Measurements from ENCODE around the gene PEX26. TPM values are rescaled to one million over a fixed set of nuclear protein-coding genes. Genes with fewer than 3 reads are reported as not detected.

PEX26 gene
- total RNA-seq, 1 donor from 2014 or later = 44.9 TPM

- no peak for DNase-seq (ENCODE audit: low read depth, low spot score)
- H3K9me3 Mint-ChIP-seq = no peaks in the 10 kb centered on the region
- TF ChIP-seq CTCF (conservative IDR thresholded peaks at IDR 0.05) = no peak
- no peaks in the 10 kb centered on the region for H3K36me3 Mint-ChIP-seq (ENCODE audit: low read depth)
- H3K27me3 Mint-ChIP-seq (ENCODE audit: low read depth) = peaks cover 25% of the 10 kb centered on the region
- H3K4me1 Mint-ChIP-seq = peaks cover 9% of the 10 kb centered on the region
- H3K27ac Mint-ChIP-seq (ENCODE audit: unreplicated experiment) = no peak overlapping the region
- H3K4me3 Mint-ChIP-seq = no peak overlapping the region
Observed at GRCh38 chr22:18112440-18112839, 34.6 kb downstream of the PEX26 start.

GRCh38 chr22:18113680-18114394 lies 36.0 kb downstream of the PEX26 start:
- Mint-ChIP-seq H3K36me3 (ENCODE audit: low read depth) (no peaks in the 10 kb centered on the region), H3K27me3 (ENCODE audit: low read depth) (peaks cover 25% of the 10 kb centered on the region), H3K9me3 (no peaks in the 10 kb centered on the region), H3K4me1 (peaks cover 9% of the 10 kb centered on the region), H3K4me3 (no peak overlapping the region), H3K27ac (ENCODE audit: unreplicated experiment) (no peak overlapping the region)
- no peak for TF ChIP-seq CTCF (conservative IDR thresholded peaks at IDR 0.05)
- DNase-seq (ENCODE audit: low read depth, low spot score) = no peak

- H3K27ac Mint-ChIP-seq (ENCODE audit: unreplicated experiment) = no peak overlapping the region
- H3K4me3 Mint-ChIP-seq = no peak overlapping the region
- no peaks in the 10 kb centered on the region for H3K9me3 Mint-ChIP-seq
- no peak for TF ChIP-seq CTCF (conservative IDR thresholded peaks at IDR 0.05)
- H3K4me1 Mint-ChIP-seq = peaks cover 7% of the 10 kb centered on the region
- no peak for DNase-seq (ENCODE audit: low read depth, low spot score)
- H3K27me3 Mint-ChIP-seq (ENCODE audit: low read depth) = peaks cover 22% of the 10 kb centered on the region
- H3K36me3 Mint-ChIP-seq (ENCODE audit: low read depth) = no peaks in the 10 kb centered on the region
Observed at GRCh38 chr22:18114495-18114894, 36.7 kb downstream of the PEX26 start.

- H3K4me3 Mint-ChIP-seq = no peak overlapping the region
- H3K4me1 Mint-ChIP-seq = peaks cover under 1% of the 10 kb centered on the region
- no peak for DNase-seq (ENCODE audit: low read depth, low spot score)
- no peaks in the 10 kb centered on the region for H3K36me3 Mint-ChIP-seq (ENCODE audit: low read depth)
- H3K27me3 Mint-ChIP-seq (ENCODE audit: low read depth) = peaks cover 16% of the 10 kb centered on the region
- no peak for TF ChIP-seq CTCF (conservative IDR thresholded peaks at IDR 0.05)
- no peaks in the 10 kb centered on the region for H3K9me3 Mint-ChIP-seq
- no peak overlapping the region for H3K27ac Mint-ChIP-seq (ENCODE audit: unreplicated experiment)
Observed at GRCh38 chr22:18114976-18115652, 37.3 kb downstream of the PEX26 start.

GRCh38 chr22:18115906-18116371 lies 38.1 kb downstream of the PEX26 start:
- H3K4me3 Mint-ChIP-seq = no peak overlapping the region
- H3K9me3 Mint-ChIP-seq = no peaks in the 10 kb centered on the region
- H3K27ac Mint-ChIP-seq (ENCODE audit: unreplicated experiment) = no peak overlapping the region
- TF ChIP-seq CTCF (conservative IDR thresholded peaks at IDR 0.05) = no peak
- H3K27me3 Mint-ChIP-seq (ENCODE audit: low read depth) = peaks cover 12% of the 10 kb centered on the region
- H3K36me3 Mint-ChIP-seq (ENCODE audit: low read depth) = no peaks in the 10 kb centered on the region
- no peaks in the 10 kb centered on the region for H3K4me1 Mint-ChIP-seq
- no peak for DNase-seq (ENCODE audit: low read depth, low spot score)

All from neural crest cell (in vitro differentiated cells).